Measurements from ENCODE around the gene ERICH3.

ERICH3 gene

DNA sequence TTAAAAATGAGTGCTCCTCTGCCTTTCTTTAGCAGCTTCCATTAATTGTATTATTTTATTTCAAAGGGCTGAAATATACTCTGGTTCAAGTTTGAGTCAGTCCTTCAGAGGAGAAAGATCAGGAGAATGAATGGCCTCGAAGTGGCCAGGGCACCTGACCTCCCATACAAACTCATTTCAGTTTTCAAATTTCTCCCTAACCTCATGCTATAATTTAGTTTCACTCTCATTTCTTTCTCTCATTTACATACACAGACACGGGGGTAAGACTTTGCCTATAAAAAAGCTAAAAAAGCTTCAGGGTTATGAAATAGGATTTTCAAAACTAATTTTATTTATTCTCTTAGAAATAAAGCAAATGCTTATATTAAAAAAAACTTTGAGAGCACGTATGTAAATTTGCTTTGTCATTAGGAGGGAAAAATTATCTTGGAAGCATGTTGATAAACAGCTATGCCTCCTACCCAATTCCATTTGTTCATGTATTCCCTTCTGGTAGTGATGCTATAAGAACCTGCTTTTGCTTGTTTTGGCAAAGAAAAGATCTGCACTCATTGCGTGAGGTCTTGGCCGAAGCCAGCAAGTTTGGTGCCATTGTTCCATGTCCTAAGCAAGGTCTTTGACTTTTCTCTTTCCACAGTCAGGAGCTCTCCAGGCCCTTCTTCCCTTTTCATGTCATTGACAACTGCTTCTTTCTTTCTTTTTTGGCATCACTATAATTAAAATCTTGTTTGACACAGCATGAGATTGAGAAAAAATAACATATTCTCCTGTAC is 80.8 kb downstream of the ERICH3 start:
- no peak for DNase-seq (ENCODE audit: low read depth)
- no peak for TF ChIP-seq CTCF (conservative IDR thresholded peaks at IDR 0.05; ENCODE audit: low read length)
- H3K4me3 ChIP-seq (ENCODE audit: low read length): no peak overlapping the region

- no peak overlapping the region for H3K4me3 ChIP-seq (ENCODE audit: low read length)
- TF ChIP-seq CTCF (conservative IDR thresholded peaks at IDR 0.05; ENCODE audit: low read length): no peak
- DNase-seq (ENCODE audit: low read depth): no peak
Measured at GRCh38 chr1:74591949-74592348, 81.6 kb downstream of the ERICH3 start.

- no peak for TF ChIP-seq CTCF (conservative IDR thresholded peaks at IDR 0.05; ENCODE audit: low read length)
- DNase-seq (ENCODE audit: low read depth): no peak
- no peak overlapping the region for H3K4me3 ChIP-seq (ENCODE audit: low read length)
Measured at GRCh38 chr1:74590288-74590687, 83.3 kb downstream of the ERICH3 start.

GRCh38 chr1:74587888-74588287 is 85.7 kb downstream of the ERICH3 start:
- TF ChIP-seq CTCF (conservative IDR thresholded peaks at IDR 0.05; ENCODE audit: low read length): no peak
- no peak for DNase-seq (ENCODE audit: low read depth)
- no peak overlapping the region for H3K4me3 ChIP-seq (ENCODE audit: low read length)

DNA sequence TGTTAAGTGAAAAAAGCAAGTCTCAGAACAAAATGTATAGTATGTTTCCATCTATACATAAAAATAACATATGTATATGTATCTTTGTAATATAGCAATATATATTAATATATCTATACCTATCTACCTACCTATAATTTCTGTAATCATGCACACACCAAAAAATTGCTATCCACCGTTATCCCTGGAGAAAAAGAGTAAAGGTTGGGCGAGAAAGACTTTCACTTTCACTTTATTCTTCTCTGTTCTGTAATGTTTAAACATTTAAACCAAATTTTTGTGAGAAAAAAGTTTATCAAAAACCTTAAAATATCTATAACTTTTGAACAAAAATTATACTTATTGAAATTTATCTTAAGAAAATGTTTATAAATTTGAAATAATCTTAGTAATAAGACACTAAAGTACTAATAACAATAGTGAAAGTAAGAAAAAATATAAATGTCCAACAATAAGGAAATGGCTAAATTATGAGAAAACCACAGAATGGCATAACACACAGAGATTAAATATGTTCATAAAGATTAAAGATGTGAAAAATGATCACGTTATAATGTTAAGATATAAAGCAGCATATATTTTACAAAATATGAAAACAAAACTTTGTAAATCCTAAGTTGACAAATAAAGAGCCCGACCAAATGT is 87.2 kb downstream of the ERICH3 start:
- peak overlapping the region; percentile 36 for H3K4me3 ChIP-seq (ENCODE audit: low read length)
- no peak for TF ChIP-seq CTCF (conservative IDR thresholded peaks at IDR 0.05; ENCODE audit: low read length)
- DNase-seq (ENCODE audit: low read depth): no peak

DNA sequence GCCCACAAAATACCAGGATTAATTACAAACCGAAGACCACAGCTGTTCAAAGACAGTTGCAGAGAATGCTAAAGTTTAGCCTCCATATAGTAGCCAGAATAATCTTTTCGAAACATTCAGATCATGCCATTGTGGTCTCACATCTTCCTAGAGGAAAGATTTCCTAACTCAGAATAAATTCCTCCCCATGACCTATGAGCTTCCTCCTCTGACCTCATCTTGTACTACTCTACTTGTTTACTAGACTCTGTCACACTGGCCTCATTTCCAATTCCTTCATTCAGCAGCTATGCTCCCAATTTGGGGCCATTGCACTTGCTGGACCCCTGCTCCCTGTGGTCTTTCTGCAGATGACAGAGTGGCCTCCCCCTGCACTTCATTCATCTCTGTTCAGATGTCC is 89.4 kb downstream of the ERICH3 start:
- no peak overlapping the region for H3K4me3 ChIP-seq (ENCODE audit: low read length)
- no peak for TF ChIP-seq CTCF (conservative IDR thresholded peaks at IDR 0.05; ENCODE audit: low read length)
- peak; percentile 32 for DNase-seq (ENCODE audit: low read depth)

- TF ChIP-seq CTCF (conservative IDR thresholded peaks at IDR 0.05; ENCODE audit: low read length): no peak
- H3K4me3 ChIP-seq (ENCODE audit: low read length): no peak overlapping the region
- no peak for DNase-seq (ENCODE audit: low read depth)
Measured at GRCh38 chr1:74583397-74583796, 90.2 kb downstream of the ERICH3 start.
